Measurements from ENCODE around the gene SOSTDC1.
"Not testable (repeated sequence)": the region's sequence is repeated elsewhere in the genome, so short reads cannot be mapped to it uniquely, and the experiment has no call there.

The SOSTDC1 gene

DNA sequence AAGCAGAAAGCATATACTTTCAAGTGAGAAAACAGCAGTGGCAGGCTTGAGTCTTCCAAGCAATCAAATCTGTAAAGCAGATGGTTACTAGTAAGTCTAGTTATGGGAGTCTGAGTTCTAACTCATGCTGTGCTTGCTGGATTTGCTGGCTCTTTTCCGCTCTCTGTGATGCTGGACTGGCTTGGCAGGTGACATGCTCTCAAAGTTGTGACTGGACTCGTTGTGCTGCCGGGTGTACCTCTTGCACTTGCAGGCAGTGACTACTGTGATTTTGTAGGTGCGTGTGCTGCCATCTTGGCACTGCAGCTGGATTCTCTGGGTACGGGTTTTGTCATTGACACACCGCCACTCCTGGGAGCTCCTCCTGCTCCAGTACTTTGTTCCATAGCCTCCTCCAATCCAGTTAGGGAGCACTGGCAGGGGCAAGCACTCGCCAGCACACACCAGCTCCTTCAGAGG lies 3.1 kb downstream of the SOSTDC1 start (continued):
- TF ChIP-seq, protein P1, sequence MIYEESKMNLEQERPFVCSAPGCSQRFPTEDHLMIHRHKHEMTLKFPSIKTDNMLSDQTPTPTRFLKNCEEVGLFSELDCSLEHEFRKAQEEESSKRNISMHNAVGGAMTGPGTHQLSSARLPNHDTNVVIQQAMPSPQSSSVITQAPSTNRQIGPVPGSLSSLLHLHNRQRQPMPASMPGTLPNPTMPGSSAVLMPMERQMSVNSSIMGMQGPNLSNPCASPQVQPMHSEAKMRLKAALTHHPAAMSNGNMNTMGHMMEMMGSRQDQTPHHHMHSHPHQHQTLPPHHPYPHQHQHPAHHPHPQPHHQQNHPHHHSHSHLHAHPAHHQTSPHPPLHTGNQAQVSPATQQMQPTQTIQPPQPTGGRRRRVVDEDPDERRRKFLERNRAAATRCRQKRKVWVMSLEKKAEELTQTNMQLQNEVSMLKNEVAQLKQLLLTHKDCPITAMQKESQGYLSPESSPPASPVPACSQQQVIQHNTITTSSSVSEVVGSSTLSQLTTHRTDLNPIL (CRISPR knock-in tag; IDR thresholded peaks at IDR 0.05; ENCODE audit: low read depth): no peak

DNA sequence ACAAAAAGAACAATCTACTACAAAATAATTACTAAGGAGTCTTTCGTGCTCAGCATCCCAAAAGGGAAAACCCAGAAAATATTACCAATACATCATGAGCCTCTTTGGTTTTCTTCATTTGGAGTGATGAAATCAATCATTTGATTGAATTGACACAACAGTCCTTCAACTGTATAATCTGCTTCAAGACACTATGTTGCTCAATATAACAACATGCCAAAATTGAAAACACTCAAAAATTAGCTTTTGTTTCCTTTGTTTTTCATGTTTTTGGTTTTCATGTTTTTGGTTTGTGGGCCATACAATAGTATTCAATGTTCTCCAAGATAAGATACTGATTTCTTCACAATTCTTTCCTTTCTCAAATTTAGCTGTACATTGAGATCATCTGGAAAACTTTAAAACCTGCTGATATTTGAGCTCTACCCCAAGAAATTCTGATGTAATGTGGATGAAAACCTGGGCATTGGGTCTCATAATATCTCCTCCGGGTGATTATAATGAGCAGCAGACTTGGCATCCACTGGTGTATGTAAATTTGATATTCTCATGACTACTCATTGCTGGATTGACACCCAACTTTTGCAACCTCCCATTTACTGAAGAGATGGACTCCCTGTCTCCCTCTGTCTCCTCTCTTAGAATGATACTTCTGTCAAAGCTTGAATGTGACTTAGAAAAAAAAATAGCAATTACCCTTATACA lies 4.6 kb downstream of the SOSTDC1 start:
- TF ChIP-seq BACH2 (CRISPR knock-in tag; IDR thresholded peaks at IDR 0.05; ENCODE audit: borderline replicate concordance): no peak
- no peak for TF ChIP-seq RARB (CRISPR knock-in tag; IDR thresholded peaks at IDR 0.05)
- no peak for TF ChIP-seq GLIS3 (CRISPR knock-in tag; IDR thresholded peaks at IDR 0.05)
- no peak for TF ChIP-seq ZNF70 (CRISPR knock-in tag; IDR thresholded peaks at IDR 0.05)
- TF ChIP-seq, protein P2, sequence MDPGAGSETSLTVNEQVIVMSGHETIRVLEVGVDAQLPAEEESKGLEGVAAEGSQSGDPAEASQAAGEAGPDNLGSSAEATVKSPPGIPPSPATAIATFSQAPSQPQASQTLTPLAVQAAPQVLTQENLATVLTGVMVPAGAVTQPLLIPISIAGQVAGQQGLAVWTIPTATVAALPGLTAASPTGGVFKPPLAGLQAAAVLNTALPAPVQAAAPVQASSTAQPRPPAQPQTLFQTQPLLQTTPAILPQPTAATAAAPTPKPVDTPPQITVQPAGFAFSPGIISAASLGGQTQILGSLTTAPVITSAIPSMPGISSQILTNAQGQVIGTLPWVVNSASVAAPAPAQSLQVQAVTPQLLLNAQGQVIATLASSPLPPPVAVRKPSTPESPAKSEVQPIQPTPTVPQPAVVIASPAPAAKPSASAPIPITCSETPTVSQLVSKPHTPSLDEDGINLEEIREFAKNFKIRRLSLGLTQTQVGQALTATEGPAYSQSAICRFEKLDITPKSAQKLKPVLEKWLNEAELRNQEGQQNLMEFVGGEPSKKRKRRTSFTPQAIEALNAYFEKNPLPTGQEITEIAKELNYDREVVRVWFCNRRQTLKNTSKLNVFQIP (CRISPR knock-in tag; IDR thresholded peaks at IDR 0.05; ENCODE audit: borderline replicate concordance, low read depth): no peak
- TF ChIP-seq, protein P3, sequence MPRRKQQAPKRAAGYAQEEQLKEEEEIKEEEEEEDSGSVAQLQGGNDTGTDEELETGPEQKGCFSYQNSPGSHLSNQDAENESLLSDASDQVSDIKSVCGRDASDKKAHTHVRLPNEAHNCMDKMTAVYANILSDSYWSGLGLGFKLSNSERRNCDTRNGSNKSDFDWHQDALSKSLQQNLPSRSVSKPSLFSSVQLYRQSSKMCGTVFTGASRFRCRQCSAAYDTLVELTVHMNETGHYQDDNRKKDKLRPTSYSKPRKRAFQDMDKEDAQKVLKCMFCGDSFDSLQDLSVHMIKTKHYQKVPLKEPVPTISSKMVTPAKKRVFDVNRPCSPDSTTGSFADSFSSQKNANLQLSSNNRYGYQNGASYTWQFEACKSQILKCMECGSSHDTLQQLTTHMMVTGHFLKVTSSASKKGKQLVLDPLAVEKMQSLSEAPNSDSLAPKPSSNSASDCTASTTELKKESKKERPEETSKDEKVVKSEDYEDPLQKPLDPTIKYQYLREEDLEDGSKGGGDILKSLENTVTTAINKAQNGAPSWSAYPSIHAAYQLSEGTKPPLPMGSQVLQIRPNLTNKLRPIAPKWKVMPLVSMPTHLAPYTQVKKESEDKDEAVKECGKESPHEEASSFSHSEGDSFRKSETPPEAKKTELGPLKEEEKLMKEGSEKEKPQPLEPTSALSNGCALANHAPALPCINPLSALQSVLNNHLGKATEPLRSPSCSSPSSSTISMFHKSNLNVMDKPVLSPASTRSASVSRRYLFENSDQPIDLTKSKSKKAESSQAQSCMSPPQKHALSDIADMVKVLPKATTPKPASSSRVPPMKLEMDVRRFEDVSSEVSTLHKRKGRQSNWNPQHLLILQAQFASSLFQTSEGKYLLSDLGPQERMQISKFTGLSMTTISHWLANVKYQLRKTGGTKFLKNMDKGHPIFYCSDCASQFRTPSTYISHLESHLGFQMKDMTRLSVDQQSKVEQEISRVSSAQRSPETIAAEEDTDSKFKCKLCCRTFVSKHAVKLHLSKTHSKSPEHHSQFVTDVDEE (CRISPR knock-in tag; IDR thresholded peaks at IDR 0.05): no peak
- ATAC-seq: no peak

DNA sequence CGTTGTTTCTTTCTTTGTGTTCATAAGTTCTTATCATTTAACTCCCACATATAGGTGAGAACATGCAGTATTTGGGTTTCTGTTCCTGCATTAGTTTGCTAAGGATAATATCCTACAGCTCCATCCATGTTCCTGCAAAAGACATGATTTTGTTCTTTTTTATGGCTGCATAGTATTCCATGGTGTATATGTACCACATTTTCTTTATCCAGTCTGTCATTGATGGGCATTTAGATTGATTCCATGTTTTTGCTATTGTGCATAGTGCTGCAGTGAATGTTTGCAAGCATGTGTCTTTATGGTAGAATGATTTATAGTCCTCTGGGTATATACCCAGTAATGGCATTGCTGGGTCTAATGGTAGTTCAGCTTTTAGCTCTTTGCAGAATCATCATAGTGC lies 9.2 kb downstream of the SOSTDC1 start:
- TF ChIP-seq ZNF8 (CRISPR knock-in tag; IDR thresholded peaks at IDR 0.05): peak; percentile 77
- ATAC-seq: not testable (repeated sequence)

DNA sequence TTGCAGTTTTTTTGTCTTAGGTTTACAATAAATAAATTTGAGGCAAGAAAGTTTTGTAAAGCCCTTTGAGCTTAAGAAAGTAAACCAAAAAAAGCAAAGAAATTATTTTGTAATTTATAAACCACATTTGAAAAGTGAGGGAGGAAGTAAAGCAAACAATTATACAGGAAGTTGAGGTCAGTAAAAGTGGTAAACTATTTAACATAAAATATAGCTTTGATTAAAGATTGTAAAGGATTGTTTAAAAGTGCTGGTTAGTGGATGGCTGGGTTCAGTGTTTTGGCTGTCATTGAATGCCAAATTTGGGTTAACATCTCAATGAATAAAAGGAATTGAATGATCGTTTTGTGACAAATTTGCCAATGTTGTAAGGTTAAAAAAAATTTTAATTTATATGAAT lies 9.9 kb downstream of the SOSTDC1 start:
- no peak for TF ChIP-seq ISL1 (CRISPR knock-in tag; IDR thresholded peaks at IDR 0.05)
- TF ChIP-seq ZNF565 (CRISPR knock-in tag; conservative IDR thresholded peaks at IDR 0.05; ENCODE audit: low read depth): no peak
- TF ChIP-seq RARB (CRISPR knock-in tag; IDR thresholded peaks at IDR 0.05): no peak
- no peak for TF ChIP-seq ZFP30 (CRISPR knock-in tag; IDR thresholded peaks at IDR 0.05)
- TF ChIP-seq ARNTL (CRISPR knock-in tag; IDR thresholded peaks at IDR 0.05; ENCODE audit: borderline replicate concordance, low read depth): no peak
- TF ChIP-seq, protein P4, sequence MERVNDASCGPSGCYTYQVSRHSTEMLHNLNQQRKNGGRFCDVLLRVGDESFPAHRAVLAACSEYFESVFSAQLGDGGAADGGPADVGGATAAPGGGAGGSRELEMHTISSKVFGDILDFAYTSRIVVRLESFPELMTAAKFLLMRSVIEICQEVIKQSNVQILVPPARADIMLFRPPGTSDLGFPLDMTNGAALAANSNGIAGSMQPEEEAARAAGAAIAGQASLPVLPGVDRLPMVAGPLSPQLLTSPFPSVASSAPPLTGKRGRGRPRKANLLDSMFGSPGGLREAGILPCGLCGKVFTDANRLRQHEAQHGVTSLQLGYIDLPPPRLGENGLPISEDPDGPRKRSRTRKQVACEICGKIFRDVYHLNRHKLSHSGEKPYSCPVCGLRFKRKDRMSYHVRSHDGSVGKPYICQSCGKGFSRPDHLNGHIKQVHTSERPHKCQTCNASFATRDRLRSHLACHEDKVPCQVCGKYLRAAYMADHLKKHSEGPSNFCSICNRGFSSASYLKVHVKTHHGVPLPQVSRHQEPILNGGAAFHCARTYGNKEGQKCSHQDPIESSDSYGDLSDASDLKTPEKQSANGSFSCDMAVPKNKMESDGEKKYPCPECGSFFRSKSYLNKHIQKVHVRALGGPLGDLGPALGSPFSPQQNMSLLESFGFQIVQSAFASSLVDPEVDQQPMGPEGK (CRISPR knock-in tag; IDR thresholded peaks at IDR 0.05; ENCODE audit: borderline replicate concordance): no peak
- no peak for TF ChIP-seq ZC3H10 (CRISPR knock-in tag; IDR thresholded peaks at IDR 0.05)
- TF ChIP-seq, protein P3 (CRISPR knock-in tag; IDR thresholded peaks at IDR 0.05): no peak
- TF ChIP-seq PPARA (CRISPR knock-in tag; IDR thresholded peaks at IDR 0.05; ENCODE audit: borderline replicate concordance): no peak
- TF ChIP-seq ESRRG (CRISPR knock-in tag; IDR thresholded peaks at IDR 0.05): no peak
- TF ChIP-seq GLIS3 (CRISPR knock-in tag; IDR thresholded peaks at IDR 0.05): no peak
- TF ChIP-seq TCF4 (CRISPR knock-in tag; IDR thresholded peaks at IDR 0.05; ENCODE audit: borderline replicate concordance): no peak
- no peak for ATAC-seq
